Measurements from ENCODE around the gene IRAK1. TPM values are rescaled to one million over a fixed set of nuclear protein-coding genes. Genes with fewer than 3 reads are reported as not detected.

IRAK1 gene
- total RNA-seq, 2 experiments from 2014 or later, result 61.2 to 67.4 TPM

- Histone ChIP-seq H3K9me3 (ENCODE audit: control insufficient read depth in 1 of 2, insufficient read depth in 1 of 2, low read length in 2 of 2) (no peaks in the 10 kb centered on the region), H3K27me3 (ENCODE audit: control insufficient read depth in 1 of 2, insufficient read depth in 2 of 2, low read length in 2 of 2) (no peaks in the 10 kb centered on the region), H3K4me1 (ENCODE audit: insufficient read depth, low read length) (peaks cover 53% of the 10 kb centered on the region), H3K4me3 (ENCODE audit: low read length) (no peak overlapping the region), H3K27ac (ENCODE audit: low read depth in 1 of 2, low read length in 2 of 2) (peak overlapping the region in 1 of 2 donors; percentile 13), H3K36me3 (ENCODE audit: insufficient read depth, low read length) (peaks cover 29% of the 10 kb centered on the region)
- POLR2A ChIA-PET, result no interaction called here
- TF ChIP-seq, protein P1, sequence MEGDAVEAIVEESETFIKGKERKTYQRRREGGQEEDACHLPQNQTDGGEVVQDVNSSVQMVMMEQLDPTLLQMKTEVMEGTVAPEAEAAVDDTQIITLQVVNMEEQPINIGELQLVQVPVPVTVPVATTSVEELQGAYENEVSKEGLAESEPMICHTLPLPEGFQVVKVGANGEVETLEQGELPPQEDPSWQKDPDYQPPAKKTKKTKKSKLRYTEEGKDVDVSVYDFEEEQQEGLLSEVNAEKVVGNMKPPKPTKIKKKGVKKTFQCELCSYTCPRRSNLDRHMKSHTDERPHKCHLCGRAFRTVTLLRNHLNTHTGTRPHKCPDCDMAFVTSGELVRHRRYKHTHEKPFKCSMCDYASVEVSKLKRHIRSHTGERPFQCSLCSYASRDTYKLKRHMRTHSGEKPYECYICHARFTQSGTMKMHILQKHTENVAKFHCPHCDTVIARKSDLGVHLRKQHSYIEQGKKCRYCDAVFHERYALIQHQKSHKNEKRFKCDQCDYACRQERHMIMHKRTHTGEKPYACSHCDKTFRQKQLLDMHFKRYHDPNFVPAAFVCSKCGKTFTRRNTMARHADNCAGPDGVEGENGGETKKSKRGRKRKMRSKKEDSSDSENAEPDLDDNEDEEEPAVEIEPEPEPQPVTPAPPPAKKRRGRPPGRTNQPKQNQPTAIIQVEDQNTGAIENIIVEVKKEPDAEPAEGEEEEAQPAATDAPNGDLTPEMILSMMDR (IDR thresholded peaks at IDR 0.05), result no peak
- Mint-ChIP-seq H3K4me1 (ENCODE audit: low read depth) (peaks cover 58% of the 10 kb centered on the region), H3K36me3 (ENCODE audit: low read depth) (peaks cover 69% of the 10 kb centered on the region), H3K9me3 (no peaks in the 10 kb centered on the region), H3K27me3 (no peaks in the 10 kb centered on the region), H3K27ac (peak overlapping the region; percentile 73), H3K4me3 (peak overlapping the region; percentile 32)
- CTCF ChIA-PET, result no interaction called here
- ATAC-seq (ENCODE audit: poor library complexity), result peak; percentile 62
- peak in 4 of 14 experiments; percentile 1 to 51 (median 41) for DNase-seq
- intact Hi-C loops (cut with DNase I, micrococcal nuclease), result no loop called here
These were observed 37.1 kb upstream of the IRAK1 start for GRCh38 chrX:154056770-154057241.

GRCh38 chrX:154051201-154051810 is 31.6 kb upstream of the IRAK1 start:
- Histone ChIP-seq H3K27me3 (ENCODE audit: control insufficient read depth in 1 of 2, insufficient read depth in 2 of 2, low read length in 2 of 2) (no peaks in the 10 kb centered on the region), H3K27ac (ENCODE audit: low read depth in 1 of 2, low read length in 2 of 2) (peak overlapping the region in 1 of 2 donors; percentile 22), H3K4me1 (ENCODE audit: insufficient read depth, low read length) (peaks cover 36% of the 10 kb centered on the region), H3K36me3 (ENCODE audit: insufficient read depth, low read length) (peaks cover 50% of the 10 kb centered on the region), H3K4me3 (ENCODE audit: low read length) (no peak overlapping the region), H3K9me3 (ENCODE audit: control insufficient read depth in 1 of 2, insufficient read depth in 1 of 2, low read length in 2 of 2) (no peaks in the 10 kb centered on the region)
- no peaks in the 10 kb centered on the region for H3K27me3 Mint-ChIP-seq
- no peaks in the 10 kb centered on the region for H3K9me3 Mint-ChIP-seq
- DNase-seq (peak; percentile 40 to 83 (median 63)), ATAC-seq (ENCODE audit: poor library complexity) (peak; percentile 84)
- peaks cover 46% of the 10 kb centered on the region for H3K4me1 Mint-ChIP-seq (ENCODE audit: low read depth)
- peaks cover 66% of the 10 kb centered on the region for H3K36me3 Mint-ChIP-seq (ENCODE audit: low read depth)
- no peak overlapping the region for H3K4me3 Mint-ChIP-seq
- H3K27ac Mint-ChIP-seq, result peak overlapping the region; percentile 83
- intact Hi-C loops (cut with DNase I, micrococcal nuclease), result no loop called here
- TF ChIP-seq, protein P1 (IDR thresholded peaks at IDR 0.05), result peak; percentile 59
- ChIA-PET CTCF (interaction anchor here (1.0 to 2.6 kb wide), 2 partner anchors 9 to 37 kb away, joined by 3 to 12 read pairs; no protein-coding TSS in a partner anchor), POLR2A (no interaction called here)

- peaks cover 47% of the 10 kb centered on the region for H3K4me1 Mint-ChIP-seq (ENCODE audit: low read depth)
- no peaks in the 10 kb centered on the region for H3K9me3 Mint-ChIP-seq
- no peak for ATAC-seq (ENCODE audit: poor library complexity)
- DNase-seq, result no peak
- Histone ChIP-seq H3K36me3 (ENCODE audit: insufficient read depth, low read length) (peaks cover 53% of the 10 kb centered on the region), H3K9me3 (ENCODE audit: control insufficient read depth in 1 of 2, insufficient read depth in 1 of 2, low read length in 2 of 2) (no peaks in the 10 kb centered on the region), H3K27ac (ENCODE audit: low read depth in 1 of 2, low read length in 2 of 2) (no peak overlapping the region), H3K4me3 (ENCODE audit: low read length) (no peak overlapping the region), H3K4me1 (ENCODE audit: insufficient read depth, low read length) (peaks cover 32% of the 10 kb centered on the region), H3K27me3 (ENCODE audit: control insufficient read depth in 1 of 2, insufficient read depth in 2 of 2, low read length in 2 of 2) (no peaks in the 10 kb centered on the region)
- no peaks in the 10 kb centered on the region for H3K27me3 Mint-ChIP-seq
- intact Hi-C loops (cut with DNase I, micrococcal nuclease), result no loop called here
- TF ChIP-seq, protein P1 (IDR thresholded peaks at IDR 0.05), result no peak
- peak overlapping the region; percentile 71 for H3K27ac Mint-ChIP-seq
- H3K36me3 Mint-ChIP-seq (ENCODE audit: low read depth), result peaks cover 62% of the 10 kb centered on the region
- ChIA-PET POLR2A (interaction anchor here (0.7 kb wide), 1 partner anchor 21 kb away, joined by 3 read pairs; no protein-coding TSS in a partner anchor), CTCF (no interaction called here)
- no peak overlapping the region for H3K4me3 Mint-ChIP-seq
These were observed 30.4 kb upstream of the IRAK1 start for GRCh38 chrX:154050113-154050495.
